Testis (tissue), 3 donors: ENCODE measurements around the gene INHBE. TPM values are rescaled to one million over a fixed set of nuclear protein-coding genes. Genes with fewer than 3 reads are reported as not detected.
A peak's percentile ranks its signal among the peaks of the same experiment; 100 is the strongest.

Experiments
- DNase-seq: peaks from one replicate; pipeline ENCODE4 v3.0.0-alpha.2; 2019
- H3K27ac ChIP-seq, 2 donors: fragments of 200-600 bp; sonication (generic); one replicate each; pipeline ENCODE4 v1.5.1; 2019
- H3K27me3 ChIP-seq: fragments of 200-600 bp; sonication (generic); one replicate; pipeline ENCODE4 v1.5.1; 2019
- H3K36me3 ChIP-seq: fragments of 200-600 bp; sonication (generic); one replicate; pipeline ENCODE4 v1.5.1; 2017; ENCODE audit warnings: low read depth; ENCODE audit errors: missing control alignments
- H3K4me1 ChIP-seq: fragments of 200-600 bp; sonication (generic); one replicate; pipeline ENCODE4 v1.5.1; 2019
- H3K4me3 ChIP-seq, 2 donors: fragments of 200-600 bp; sonication (generic); one replicate each; pipeline ENCODE4 v1.5.1; 2017 to 2019
- H3K9me3 ChIP-seq: fragments of 200-600 bp; sonication (generic); one replicate; pipeline ENCODE4 v1.5.1; 2017
- CTCF ChIP-seq, 3 experiments: fragments of 450-650 bp in 2 of 3; fragments of 200-600 bp in 1 of 3; sonication (generic) in 1 of 3; IDR thresholded peaks; one replicate each; pipeline ENCODE4 v1.5.1; 2016 to 2019; ENCODE audit warnings: antibody characterized with exemption in 3 of 3, mild to moderate bottlenecking in 2 of 3, moderate library complexity in 1 of 3
- POLR2A ChIP-seq: fragments of 450-650 bp; IDR thresholded peaks from one replicate; pipeline ENCODE4 v1.6.1; 2017; ENCODE audit warnings: antibody characterized with exemption, mild to moderate bottlenecking, moderate library complexity
- WGBS, 2 donors: methylation state at CpG; one replicate each; pipeline ENCODE4 v1.1.5; 2018; 5-methylcytosine and 5-hydroxymethylcytosine counted together
- intact Hi-C: fragments of 100-400 bp; cut with DNase I; formaldehyde crosslinking; loops from one replicate; pipeline ENCODE4 v1.15.1; 2023; ENCODE audit warnings: low total_unique reads
- polyA plus RNA-seq: library from polyadenylated mRNA; stranded (reverse); fragments of 350-450 nt; fragmentation: Illumina TruSeq; extraction: RNeasy Lipid Tissue Mini Kit (QIAGEN cat#74804); gene quantifications from one replicate; pipeline ENCODE4 v1.2.3, GENCODE V29; 2014; ENCODE audit warnings: low read depth, low replicate concordance; ENCODE audit not compliant: insufficient read depth
- total RNA-seq, 2 donors: library from RNA; depleted of rRNA; stranded (reverse); fragments of >200 nt; gene quantifications; one replicate each; pipeline ENCODE4 v1.2.3, GENCODE V29; 2016

The INHBE gene
- total and polyA plus RNA-seq, 3 donors from 2014 or later, result 0.12 to 0.25 (median 0.24) TPM

- Histone ChIP-seq H3K4me1 (peaks cover 8% of the 10 kb centered on the region), H3K9me3 (no peaks in the 10 kb centered on the region), H3K36me3 (no peaks in the 10 kb centered on the region), H3K27me3 (no peaks in the 10 kb centered on the region), H3K4me3 (no peak overlapping the region), H3K27ac (peak overlapping the region; percentile 97 to 99)
- intact Hi-C loops, result no loop called here
- DNase-seq, result no peak
- WGBS, 2 donors, result 62 to 90% methylated on average over 6 of the region's 6 CpGs
- TF ChIP-seq CTCF (IDR thresholded peaks at IDR 0.05) (no peak), POLR2A (no peak)
Observed at GRCh38 chr12:57428965-57429364, 26.1 kb upstream of the INHBE start.

- Histone ChIP-seq H3K4me3 (peak overlapping the region; percentile 78 to 82), H3K27me3 (no peaks in the 10 kb centered on the region), H3K36me3 (no peaks in the 10 kb centered on the region), H3K9me3 (no peaks in the 10 kb centered on the region), H3K4me1 (peaks cover 8% of the 10 kb centered on the region), H3K27ac (peak overlapping the region; percentile 97 to 99)
- DNase-seq, result no peak
- 18 to 20% methylated on average over 8 to 9 of the region's 9 CpGs for WGBS, 2 donors
- TF ChIP-seq POLR2A, result no peak
- TF ChIP-seq CTCF (IDR thresholded peaks at IDR 0.05), result no peak
- intact Hi-C loops, result no loop called here
Observed at GRCh38 chr12:57429473-57430111, 25.5 kb upstream of the INHBE start.

GRCh38 chr12:57430112-57430930, 24.8 kb upstream of the INHBE start:
- DNase-seq, result peak; percentile 50
- 0 to 1% methylated on average over 13 to 48 of the region's 74 CpGs for WGBS, 2 donors
- Histone ChIP-seq H3K4me1 (peaks cover 8% of the 10 kb centered on the region), H3K4me3 (peak overlapping the region; percentile 78 to 82), H3K27ac (peak overlapping the region; percentile 97 to 99), H3K27me3 (no peaks in the 10 kb centered on the region), H3K36me3 (no peaks in the 10 kb centered on the region), H3K9me3 (no peaks in the 10 kb centered on the region)
- intact Hi-C loops, result no loop called here
- TF ChIP-seq CTCF (IDR thresholded peaks at IDR 0.05), result no peak
- TF ChIP-seq POLR2A, result no peak

GRCh38 chr12:57430931-57431566, 24.1 kb upstream of the INHBE start, which contains the start of gene R3HDM2:
Gene R3HDM2 (minus strand): TSS chr12:57431043. CDS start chr12:57310428, 120,615 bp downstream.
- Histone ChIP-seq H3K9me3 (no peaks in the 10 kb centered on the region), H3K36me3 (no peaks in the 10 kb centered on the region), H3K27ac (peak within 1 kb of the TSS; percentile 97 to 99), H3K27me3 (no peaks in the 10 kb centered on the region), H3K4me1 (peaks cover 8% of the 10 kb centered on the region), H3K4me3 (peak within 1 kb of the TSS; percentile 78 to 82)
- WGBS, 2 donors, result 0 to 2% methylated on average over 30 to 41 of the region's 41 CpGs
- no peak for TF ChIP-seq CTCF (IDR thresholded peaks at IDR 0.05)
- TF ChIP-seq POLR2A, result peak; percentile 86
- intact Hi-C loops, result no loop called here
- peak; percentile 97 for DNase-seq
